ENCODE data around the gene SCN2B. TPM values are rescaled to one million over a fixed set of nuclear protein-coding genes. Genes with fewer than 3 reads are reported as not detected.

Gene SCN2B
- total and polyA plus RNA-seq, 2 of the 4 experiments (the other 2 are of a cell fraction), result under 0.01 to 0.05 TPM

DNA sequence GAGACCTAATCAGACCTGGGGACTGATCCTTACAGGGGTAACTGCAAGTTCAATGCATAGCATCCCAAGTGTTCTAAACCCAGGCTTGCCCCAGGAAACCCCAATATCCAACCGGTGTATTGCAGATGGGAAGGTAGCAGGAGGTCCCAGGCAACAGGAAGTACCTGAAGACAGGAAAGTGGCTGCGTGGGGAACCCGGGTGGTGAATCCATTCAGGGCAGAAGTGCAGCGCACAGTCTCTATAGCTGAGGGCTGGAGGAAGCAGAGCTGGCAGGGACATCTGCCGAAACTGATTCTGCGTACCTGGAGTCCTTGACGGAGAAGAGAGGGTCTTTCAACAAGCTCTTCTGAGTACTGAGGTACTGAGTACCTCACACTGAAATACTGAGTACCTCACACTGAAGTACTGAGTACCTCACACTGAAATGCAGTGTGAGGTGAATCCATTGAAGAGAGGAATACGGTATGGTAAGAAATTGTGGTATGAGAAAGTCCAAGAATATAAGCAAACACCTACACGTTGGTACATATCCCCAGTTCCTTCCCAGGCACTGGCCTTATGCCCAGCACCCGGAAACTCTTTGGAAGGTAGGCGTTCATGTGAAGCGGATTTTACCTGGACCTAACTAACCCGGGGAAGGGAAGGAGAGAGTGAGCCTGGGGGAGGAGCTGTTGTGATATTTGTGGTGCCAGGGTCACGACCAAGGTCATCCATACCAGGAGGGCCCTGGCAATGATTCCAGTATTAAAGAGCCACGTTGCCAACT, 43.9 kb downstream of the SCN2B start:
- Histone ChIP-seq H4K91ac (ENCODE audit: insufficient read depth, low read depth, low read length) (no peak overlapping the region), H3K4me2 (ENCODE audit: low read depth, low read length) (no peak overlapping the region), H3K4ac (ENCODE audit: low read depth, low read length) (no peak overlapping the region), H3K4me3 (ENCODE audit: insufficient read depth, low read depth, low read length) (no peak overlapping the region), H2BK120ac (ENCODE audit: low read depth, low read length) (no peak overlapping the region), H2AFZ (replicated peaks; ENCODE audit: low read length, poor library complexity) (no peak overlapping the region), H4K8ac (ENCODE audit: low read depth in 2 of 2, low read length in 2 of 2) (no peak overlapping the region), H3K27me3 (ENCODE audit: control insufficient read depth, insufficient read depth, low read length) (peaks cover 6% of the 10 kb centered on the region), H2AK9ac (replicated peaks; ENCODE audit: low read depth, low read length, poor library complexity) (no peak overlapping the region), H3K9me1 (ENCODE audit: insufficient read depth, low read length) (no peaks in the 10 kb centered on the region), H3K56ac (ENCODE audit: extremely low read depth, insufficient read depth, low read length) (no peak overlapping the region), H3K36me3 (ENCODE audit: control insufficient read depth, insufficient read depth, low read length) (no peaks in the 10 kb centered on the region), H3K14ac (replicated peaks; ENCODE audit: low read depth, low read length) (no peak overlapping the region), H3K9ac (ENCODE audit: low read depth, low read length) (no peak overlapping the region), H2BK20ac (ENCODE audit: low read depth, low read length) (no peak overlapping the region), H4K20me1 (ENCODE audit: insufficient read depth, low read length) (no peaks in the 10 kb centered on the region), H3K9me3 (ENCODE audit: control insufficient read depth, insufficient read depth, low read length) (no peaks in the 10 kb centered on the region), H3K23ac (ENCODE audit: low read depth, low read length) (no peak overlapping the region), H2BK15ac (ENCODE audit: low read depth, low read length) (no peak overlapping the region), H2BK5ac (ENCODE audit: low read depth, low read length, poor library complexity, severe bottlenecking) (no peak overlapping the region), H3K79me1 (ENCODE audit: low read depth in 1 of 2, low read length in 2 of 2) (no peaks in the 10 kb centered on the region), H3K18ac (ENCODE audit: low read depth, low read length) (no peak overlapping the region), H2AK5ac (ENCODE audit: low read depth, low read length) (no peak overlapping the region), H4K5ac (ENCODE audit: low read depth, low read length) (no peak overlapping the region), H3K27ac (ENCODE audit: insufficient read depth, low read length) (no peak overlapping the region), H3K4me1 (ENCODE audit: control insufficient read depth, insufficient read depth, low read length) (no peaks in the 10 kb centered on the region)
- 76% methylated on average over 4 of the region's 15 CpGs; no CpG with 5 or more reads in 1 of the 2 experiments for WGBS, 2 experiments (ENCODE audit: extremely low coverage in 2 of 2, insufficient read length in 1 of 2)
- dilution Hi-C loops (cut with HindIII; ENCODE audit: low sequenced_read_pairs, unreplicated experiment) (no loop called here), in situ Hi-C loops (cut with MboI; ENCODE audit: low sequenced_read_pairs) (no loop called here), intact Hi-C loops (cut with micrococcal nuclease) (no loop called here)
- no peak for ATAC-seq (ENCODE audit: low read depth)
- no peak for DNase-seq
- ChIA-PET CTCF (no interaction called here), POLR2A (ENCODE audit: unreplicated experiment) (no interaction called here)
- no peak for TF ChIP-seq USF2 (IDR thresholded peaks at IDR 0.05; ENCODE audit: low read depth, low read length)
- no TSS peak for BruUV-seq (replicated peaks)

Data from IMR-90 (cell line).